NCI-H2081 (cell line): ENCODE measurements around the gene EYA4.
A peak's percentile ranks its signal among the peaks of the same experiment; 100 is the strongest.

Experiments used
- DNase-seq, 2 experiments: peaks; one replicate each; lab custom pipeline; 2025; lab: John Stamatoyannopoulos, UW

Gene EYA4

GRCh38 chr6:133456944-133457343 is 215.8 kb downstream of the EYA4 start:
- DNase-seq, result no peak

GRCh38 chr6:133460101-133460500 is 218.9 kb downstream of the EYA4 start:
- no peak for DNase-seq

GRCh38 chr6:133463790-133464189 is 222.6 kb downstream of the EYA4 start:
- no peak for DNase-seq

- DNase-seq, result no peak
Measured at GRCh38 chr6:133466680-133467079, 225.5 kb downstream of the EYA4 start.

- DNase-seq, result no peak
Measured at GRCh38 chr6:133467231-133467981, 226.2 kb downstream of the EYA4 start.

GRCh38 chr6:133467982-133468380 is 226.8 kb downstream of the EYA4 start:
- no peak for DNase-seq

- no peak for DNase-seq
Measured at GRCh38 chr6:133468591-133468990, 227.4 kb downstream of the EYA4 start.

- DNase-seq, result no peak
Measured at GRCh38 chr6:133474516-133474915, 233.4 kb downstream of the EYA4 start.

- no peak for DNase-seq
Measured at GRCh38 chr6:133478673-133479072, 237.5 kb downstream of the EYA4 start.

- DNase-seq, result no peak
Measured at GRCh38 chr6:133487174-133487573, 246.0 kb downstream of the EYA4 start.

GRCh38 chr6:133495205-133495903 is 254.2 kb downstream of the EYA4 start:
- DNase-seq, result no peak

GRCh38 chr6:133499662-133500061 is 258.5 kb downstream of the EYA4 start:
- DNase-seq, result no peak

GRCh38 chr6:133501675-133502270 is 260.6 kb downstream of the EYA4 start:
- no peak for DNase-seq

- DNase-seq, result peak in 1 of 2 experiments; percentile 1
Measured at GRCh38 chr6:133502441-133503335, 261.5 kb downstream of the EYA4 start.

GRCh38 chr6:133503336-133503729 is 262.2 kb downstream of the EYA4 start:
- no peak for DNase-seq

GRCh38 chr6:133504158-133504557 is 263.0 kb downstream of the EYA4 start:
- no peak for DNase-seq

GRCh38 chr6:133504761-133505160 is 263.6 kb downstream of the EYA4 start:
- DNase-seq, result no peak

GRCh38 chr6:133505681-133506080 is 264.5 kb downstream of the EYA4 start:
- no peak for DNase-seq

GRCh38 chr6:133512410-133513016 is 271.4 kb downstream of the EYA4 start:
- peak; percentile 7 to 34 for DNase-seq

GRCh38 chr6:133523816-133524215 is 282.7 kb downstream of the EYA4 start:
- no peak for DNase-seq

GRCh38 chr6:133526436-133526835 is 285.3 kb downstream of the EYA4 start:
- DNase-seq, result no peak

GRCh38 chr6:133528566-133528965 is 287.4 kb downstream of the EYA4 start:
- DNase-seq, result no peak
